HG03045 (cell line): ENCODE results near the gene ERC2.

Experiments
- ATAC-seq: cut with Tn5 transposase; IDR thresholded peaks from one replicate; pipeline ENCODE4 v1.9.1; 2021; ENCODE audit warnings: mild to moderate bottlenecking, moderate library complexity; ENCODE audit not compliant: unreplicated experiment

ERC2 gene

GRCh38 chr3:55639896-55640765 lies 828.1 kb downstream of the ERC2 start:
- no peak for ATAC-seq

- ATAC-seq = no peak
Observed at GRCh38 chr3:55639143-55639542, 829.1 kb downstream of the ERC2 start.

GRCh38 chr3:55637906-55638638 lies 830.2 kb downstream of the ERC2 start:
- ATAC-seq = no peak

- ATAC-seq = no peak
Observed at GRCh38 chr3:55636300-55637195, 831.7 kb downstream of the ERC2 start.

GRCh38 chr3:55634345-55634744 lies 833.9 kb downstream of the ERC2 start:
- no peak for ATAC-seq

- no peak for ATAC-seq
Observed at GRCh38 chr3:55633333-55633732, 834.9 kb downstream of the ERC2 start.

GRCh38 chr3:55631766-55632331 lies 836.4 kb downstream of the ERC2 start:
- ATAC-seq = no peak

- ATAC-seq = no peak
Observed at GRCh38 chr3:55630921-55631299, 837.4 kb downstream of the ERC2 start.

- no peak for ATAC-seq
Observed at GRCh38 chr3:55630280-55630920, 837.9 kb downstream of the ERC2 start.

GRCh38 chr3:55629432-55629831 lies 838.8 kb downstream of the ERC2 start:
- ATAC-seq = no peak

GRCh38 chr3:55626279-55626665 lies 842.0 kb downstream of the ERC2 start:
- ATAC-seq = no peak

- ATAC-seq = no peak
Observed at GRCh38 chr3:55624238-55624637, 844.0 kb downstream of the ERC2 start.

- ATAC-seq = no peak
Observed at GRCh38 chr3:55623786-55624185, 844.5 kb downstream of the ERC2 start.

GRCh38 chr3:55622733-55623132 lies 845.5 kb downstream of the ERC2 start:
- ATAC-seq = no peak

GRCh38 chr3:55622116-55622515 lies 846.2 kb downstream of the ERC2 start:
- no peak for ATAC-seq

GRCh38 chr3:55621648-55622047 lies 846.6 kb downstream of the ERC2 start:
- ATAC-seq = no peak

GRCh38 chr3:55621026-55621422 lies 847.2 kb downstream of the ERC2 start:
- no peak for ATAC-seq

GRCh38 chr3:55620351-55621025 lies 847.8 kb downstream of the ERC2 start:
- no peak for ATAC-seq

- no peak for ATAC-seq
Observed at GRCh38 chr3:55619046-55619808, 849.0 kb downstream of the ERC2 start.
